ENCODE data around the gene ITPR3. TPM values are rescaled to one million over a fixed set of nuclear protein-coding genes. Genes with fewer than 3 reads are reported as not detected.

ITPR3 gene
- total RNA-seq, 1 donor, result 15.1 TPM

DNA sequence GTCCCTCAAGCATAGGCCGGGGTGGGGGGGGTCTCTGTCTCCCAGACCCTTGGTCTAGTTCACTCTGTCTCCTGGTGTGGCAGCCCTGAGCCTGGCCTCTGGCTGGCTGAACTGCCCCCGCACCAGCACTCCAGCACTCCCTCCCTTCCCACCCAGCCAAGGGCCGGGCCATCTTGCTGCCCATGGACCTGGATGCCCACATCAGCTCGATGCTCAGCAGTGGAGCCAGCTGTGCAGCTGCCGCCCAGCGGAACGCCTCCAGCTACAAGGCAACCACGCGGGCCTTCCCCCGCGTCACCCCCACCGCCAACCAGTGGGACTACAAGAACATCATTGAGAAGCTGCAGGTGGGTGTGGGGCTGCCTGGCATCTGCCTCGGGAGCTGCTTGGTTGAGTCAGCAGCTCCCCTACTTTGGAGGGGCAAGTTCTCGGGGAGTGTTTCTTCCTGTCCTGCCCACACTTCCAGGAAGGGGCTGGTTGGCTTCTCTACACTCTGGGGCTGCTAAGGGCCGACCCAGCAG is 62.0 kb downstream of the ITPR3 start:
- H3K4me3 ChIP-seq (ENCODE audit: low read depth, low read length), result no peak overlapping the region
- TF ChIP-seq, protein P1, sequence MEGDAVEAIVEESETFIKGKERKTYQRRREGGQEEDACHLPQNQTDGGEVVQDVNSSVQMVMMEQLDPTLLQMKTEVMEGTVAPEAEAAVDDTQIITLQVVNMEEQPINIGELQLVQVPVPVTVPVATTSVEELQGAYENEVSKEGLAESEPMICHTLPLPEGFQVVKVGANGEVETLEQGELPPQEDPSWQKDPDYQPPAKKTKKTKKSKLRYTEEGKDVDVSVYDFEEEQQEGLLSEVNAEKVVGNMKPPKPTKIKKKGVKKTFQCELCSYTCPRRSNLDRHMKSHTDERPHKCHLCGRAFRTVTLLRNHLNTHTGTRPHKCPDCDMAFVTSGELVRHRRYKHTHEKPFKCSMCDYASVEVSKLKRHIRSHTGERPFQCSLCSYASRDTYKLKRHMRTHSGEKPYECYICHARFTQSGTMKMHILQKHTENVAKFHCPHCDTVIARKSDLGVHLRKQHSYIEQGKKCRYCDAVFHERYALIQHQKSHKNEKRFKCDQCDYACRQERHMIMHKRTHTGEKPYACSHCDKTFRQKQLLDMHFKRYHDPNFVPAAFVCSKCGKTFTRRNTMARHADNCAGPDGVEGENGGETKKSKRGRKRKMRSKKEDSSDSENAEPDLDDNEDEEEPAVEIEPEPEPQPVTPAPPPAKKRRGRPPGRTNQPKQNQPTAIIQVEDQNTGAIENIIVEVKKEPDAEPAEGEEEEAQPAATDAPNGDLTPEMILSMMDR (IDR thresholded peaks at IDR 0.05; ENCODE audit: insufficient read depth, low read depth, low read length), result no peak
- DNase-seq (ENCODE audit: low read depth), result no peak

DNA sequence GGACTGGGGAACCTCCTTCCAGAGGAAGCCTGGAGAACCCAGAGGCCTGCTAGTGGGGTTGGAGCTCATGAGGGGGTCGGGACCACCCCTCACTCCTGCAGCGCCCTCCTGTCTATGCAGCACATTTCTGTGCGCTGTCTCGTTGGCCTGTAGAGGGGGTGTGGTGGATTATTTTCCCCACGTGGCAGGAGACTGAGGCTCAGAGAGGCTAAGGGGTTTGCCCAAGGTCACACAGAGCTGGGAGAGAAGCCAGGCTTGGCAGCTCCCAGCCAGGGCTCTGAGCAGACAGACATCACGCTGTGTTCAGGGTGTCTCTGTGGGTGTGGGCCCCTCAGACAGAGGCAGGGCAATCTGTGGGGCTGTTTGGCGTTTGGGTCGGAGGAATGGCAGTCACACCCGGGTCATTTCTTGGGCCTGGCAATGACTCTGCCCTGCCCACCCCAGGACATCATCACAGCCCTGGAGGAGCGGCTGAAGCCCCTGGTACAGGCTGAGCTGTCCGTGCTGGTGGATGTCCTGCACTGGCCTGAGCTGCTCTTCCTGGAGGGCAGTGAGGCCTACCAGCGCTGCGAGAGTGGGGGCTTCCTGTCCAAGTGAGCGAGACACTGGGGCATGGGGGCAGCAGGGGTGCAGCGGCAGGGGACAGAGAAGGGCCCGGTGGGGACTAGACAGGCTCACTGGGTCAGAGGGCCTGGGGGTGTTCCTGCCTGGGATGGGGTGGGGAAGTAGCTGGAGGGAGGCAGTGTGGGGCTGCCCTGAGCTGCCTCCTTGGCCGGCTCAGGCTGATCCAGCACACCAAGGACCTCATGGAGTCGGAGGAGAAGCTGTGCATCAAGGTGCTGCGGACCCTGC is 62.7 kb downstream of the ITPR3 start:
- TF ChIP-seq, protein P1 (IDR thresholded peaks at IDR 0.05; ENCODE audit: insufficient read depth, low read depth, low read length), result no peak
- H3K4me3 ChIP-seq (ENCODE audit: low read depth, low read length), result no peak overlapping the region
- DNase-seq (ENCODE audit: low read depth), result no peak

DNA sequence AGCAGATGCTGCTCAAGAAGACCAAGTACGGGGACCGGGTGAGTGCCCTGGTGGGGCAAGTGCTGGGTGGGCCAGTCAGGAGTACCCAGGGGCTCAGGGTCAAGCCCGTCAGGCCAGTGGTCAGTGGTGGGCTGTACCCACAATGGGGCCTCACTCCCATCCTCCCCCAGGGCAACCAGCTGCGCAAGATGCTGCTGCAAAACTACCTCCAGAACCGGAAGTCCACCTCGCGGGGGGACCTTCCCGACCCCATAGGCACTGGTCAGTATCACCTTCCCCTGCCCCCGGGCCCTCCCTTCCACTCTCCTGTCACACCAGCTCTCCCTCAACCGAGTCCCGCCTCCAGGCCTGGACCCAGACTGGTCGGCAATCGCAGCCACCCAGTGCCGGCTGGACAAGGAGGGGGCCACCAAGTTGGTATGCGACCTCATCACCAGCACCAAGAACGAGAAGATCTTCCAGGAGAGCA is 63.3 kb downstream of the ITPR3 start:
- no peak overlapping the region for H3K4me3 ChIP-seq (ENCODE audit: low read depth, low read length)
- DNase-seq (ENCODE audit: low read depth), result no peak

DNA sequence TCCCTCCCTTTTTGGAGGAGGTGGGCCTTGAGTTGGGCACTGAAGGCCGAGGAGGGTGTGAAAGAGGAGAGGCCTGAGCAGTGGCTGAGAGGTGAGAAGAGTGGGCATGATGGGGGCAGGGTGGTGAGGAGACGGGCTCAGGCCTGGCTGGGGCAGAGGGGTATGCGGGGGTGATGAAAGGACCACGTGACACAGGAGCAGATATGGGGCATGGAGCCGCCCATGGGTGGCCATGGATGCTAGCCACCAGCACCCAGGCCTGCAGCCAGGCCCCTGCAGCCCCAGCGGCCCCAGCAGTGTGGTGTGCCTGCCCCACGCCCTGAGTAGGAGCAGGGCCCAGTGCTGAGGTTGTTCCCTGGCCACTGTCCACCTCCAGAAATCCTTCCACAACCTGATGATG is 63.9 kb downstream of the ITPR3 start:
- TF ChIP-seq, protein P1 (IDR thresholded peaks at IDR 0.05; ENCODE audit: insufficient read depth, low read depth, low read length), result no peak
- H3K4me3 ChIP-seq (ENCODE audit: low read depth, low read length), result no peak overlapping the region
- no peak for DNase-seq (ENCODE audit: low read depth)

More for the DNA sequence above, 63.3 kb downstream of the ITPR3 start:
- TF ChIP-seq, protein P1 (IDR thresholded peaks at IDR 0.05; ENCODE audit: insufficient read depth, low read depth, low read length), result no peak

DNA sequence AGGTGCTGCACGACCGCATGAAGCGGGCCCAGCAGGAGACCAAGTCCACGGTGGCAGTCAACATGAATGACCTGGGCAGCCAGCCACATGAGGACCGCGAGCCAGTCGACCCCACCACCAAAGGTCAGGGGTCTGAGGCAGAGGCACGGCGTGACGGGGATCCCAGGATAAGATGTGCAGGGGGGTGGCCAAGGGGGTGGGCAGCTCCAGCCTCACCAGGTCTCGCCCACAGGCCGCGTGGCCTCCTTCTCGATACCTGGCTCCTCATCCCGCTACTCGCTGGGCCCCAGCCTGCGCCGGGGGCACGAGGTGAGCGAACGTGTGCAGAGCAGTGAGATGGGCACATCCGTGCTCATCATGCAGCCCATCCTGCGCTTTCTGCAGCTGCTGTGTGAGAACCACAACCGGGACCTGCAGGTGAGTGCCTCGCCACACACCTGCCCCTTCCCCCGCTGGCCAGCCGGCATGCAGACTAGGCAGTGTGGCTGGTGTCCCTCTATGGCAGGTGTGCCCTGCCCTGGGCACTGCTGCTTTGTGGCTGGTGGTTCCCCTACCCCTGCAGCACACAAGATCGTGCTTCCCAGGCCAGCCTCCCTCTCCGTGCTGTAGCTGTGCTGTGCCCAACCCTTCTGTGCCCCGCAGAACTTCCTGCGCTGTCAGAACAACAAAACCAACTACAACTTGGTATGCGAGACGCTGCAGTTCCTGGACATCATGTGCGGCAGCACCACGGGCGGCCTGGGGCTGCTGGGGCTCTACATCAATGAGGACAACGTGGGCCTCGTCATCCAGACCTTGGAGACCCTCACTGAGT is 64.5 kb downstream of the ITPR3 start:
- no peak overlapping the region for H3K4me3 ChIP-seq (ENCODE audit: low read depth, low read length)
- DNase-seq (ENCODE audit: low read depth), result no peak
- TF ChIP-seq, protein P1 (IDR thresholded peaks at IDR 0.05; ENCODE audit: insufficient read depth, low read depth, low read length), result no peak

DNA sequence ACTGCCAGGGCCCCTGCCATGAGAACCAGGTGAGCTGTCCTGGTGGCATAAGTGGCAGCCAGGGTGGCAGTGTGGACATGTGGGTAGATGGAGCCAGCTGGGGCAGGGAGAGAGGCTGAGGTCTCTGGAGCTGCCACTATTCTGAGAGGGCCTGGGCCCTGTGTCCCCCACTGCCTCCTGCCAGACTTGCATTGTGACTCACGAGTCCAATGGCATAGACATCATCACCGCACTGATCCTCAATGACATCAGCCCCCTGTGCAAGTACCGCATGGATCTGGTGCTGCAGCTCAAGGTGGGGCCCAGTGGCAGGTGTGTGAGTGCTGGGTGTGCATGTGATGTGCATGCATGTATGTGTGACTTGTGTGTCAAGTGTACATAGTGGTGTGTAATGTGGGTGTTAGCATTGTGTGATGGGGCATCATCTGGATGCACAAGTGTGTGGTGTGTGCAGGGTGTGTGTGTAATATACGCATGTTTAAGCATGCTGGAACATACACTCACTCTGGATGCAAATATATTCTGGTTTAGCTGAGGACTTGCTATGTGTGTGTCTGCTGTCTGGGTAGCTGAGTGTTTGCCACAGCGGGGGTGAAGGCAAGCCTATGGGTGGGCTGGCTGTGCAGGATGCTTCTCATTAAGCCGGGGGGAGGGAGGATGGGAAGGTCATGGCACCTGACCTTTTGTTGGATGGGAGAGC is 65.3 kb downstream of the ITPR3 start:
- TF ChIP-seq, protein P1 (IDR thresholded peaks at IDR 0.05; ENCODE audit: insufficient read depth, low read depth, low read length), result no peak
- H3K4me3 ChIP-seq (ENCODE audit: low read depth, low read length), result no peak overlapping the region
- DNase-seq (ENCODE audit: low read depth), result no peak
